IPS-11a (cell line): ENCODE data around the gene DSG1.
"Not testable (repeated sequence)": the region's sequence is repeated elsewhere in the genome, so short reads cannot be mapped to it uniquely, and the experiment has no call there.

Experiments used
- H3K4me3 ChIP-seq: one replicate; pipeline ENCODE4 v1.5.1; 2013; ENCODE audit warnings: low read depth, low read length, control low read depth

The DSG1 gene

GRCh38 chr18:31343454-31343853 lies 25.5 kb downstream of the DSG1 start:
- H3K4me3 ChIP-seq: no peak overlapping the region

DNA sequence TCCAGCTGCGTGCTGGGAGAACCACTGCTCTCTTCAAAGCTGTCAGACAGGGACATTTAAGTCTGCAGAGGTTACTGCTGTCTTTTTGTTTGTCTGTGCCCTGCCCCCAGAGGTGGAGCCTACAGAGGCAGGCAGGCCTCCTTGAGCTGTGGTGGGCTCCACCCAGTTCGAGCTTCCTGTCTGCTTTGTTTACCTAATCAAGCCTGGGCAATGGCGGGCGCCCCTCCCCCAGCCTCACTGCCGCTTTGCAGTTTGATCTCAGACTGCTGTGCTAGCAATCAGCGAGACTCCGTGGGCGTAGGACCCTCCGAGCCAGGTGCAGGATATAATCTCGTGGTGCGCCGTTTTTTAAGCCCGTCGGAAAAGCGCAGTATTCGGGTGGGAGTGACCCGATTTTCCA lies 35.4 kb downstream of the DSG1 start:
- not testable (repeated sequence) for H3K4me3 ChIP-seq

- no peak overlapping the region for H3K4me3 ChIP-seq
These were observed 37.0 kb downstream of the DSG1 start for GRCh38 chr18:31354990-31355389.

- H3K4me3 ChIP-seq: no peak overlapping the region
These were observed 38.1 kb downstream of the DSG1 start for GRCh38 chr18:31356025-31356424.

DNA sequence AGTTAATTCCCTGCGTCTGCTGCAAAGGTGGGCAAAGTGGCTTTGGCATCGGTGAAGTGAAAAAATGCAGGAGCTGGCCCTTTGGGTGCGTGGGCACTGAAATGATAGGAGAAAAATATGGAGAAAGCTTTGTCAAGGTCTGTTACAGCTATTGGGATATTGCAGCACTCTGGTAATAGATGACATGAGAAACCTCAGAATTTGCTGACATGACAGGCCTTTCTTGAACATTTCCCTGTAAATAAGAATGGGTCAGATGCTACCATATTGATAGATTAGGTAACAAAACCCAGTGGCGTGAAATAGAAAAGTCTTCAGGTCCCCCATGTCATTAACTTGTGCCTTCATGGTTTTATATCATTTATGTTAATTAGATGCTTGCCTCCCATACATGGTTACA lies 46.2 kb downstream of the DSG1 start:
- no peak overlapping the region for H3K4me3 ChIP-seq

GRCh38 chr18:31369478-31369877 lies 51.5 kb downstream of the DSG1 start:
- no peak overlapping the region for H3K4me3 ChIP-seq

DNA sequence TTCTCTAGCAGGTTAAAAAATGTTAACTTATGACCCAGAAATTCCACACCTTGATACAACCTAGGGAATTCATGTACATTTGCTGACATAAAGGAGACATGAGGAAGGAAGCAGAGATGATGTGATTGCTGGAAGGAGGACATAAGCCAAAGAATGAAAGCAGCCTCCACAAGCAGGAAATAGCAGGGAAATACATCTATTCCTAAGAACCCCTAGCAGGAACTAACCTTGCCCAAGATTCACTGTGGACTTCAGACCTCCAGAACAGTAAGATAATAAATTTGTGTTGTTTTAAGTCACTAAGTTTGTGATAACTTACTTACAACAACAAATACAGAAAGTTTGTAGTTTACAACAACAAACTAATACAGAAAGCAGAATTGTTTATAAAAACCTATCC lies 54.0 kb downstream of the DSG1 start:
- no peak overlapping the region for H3K4me3 ChIP-seq

DNA sequence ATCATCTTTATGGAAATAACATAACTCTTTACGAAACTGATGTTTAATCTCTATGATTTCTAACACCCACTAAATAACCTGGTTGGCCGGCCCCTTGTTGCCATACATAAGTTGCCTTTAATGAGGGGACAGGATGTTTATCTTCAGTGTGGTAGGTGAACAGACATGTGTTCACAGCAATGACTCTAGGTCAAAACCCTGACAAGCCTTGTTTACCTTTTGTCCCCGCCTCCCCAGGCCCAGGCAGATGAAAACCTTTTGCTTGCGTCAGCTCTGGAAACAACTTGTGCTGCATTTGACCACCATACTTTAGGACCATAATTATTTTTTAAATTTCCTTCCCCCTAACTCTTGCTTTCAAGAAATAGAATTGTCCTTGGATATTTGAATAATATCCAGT lies 55.7 kb downstream of the DSG1 start:
- H3K4me3 ChIP-seq: no peak overlapping the region

DNA sequence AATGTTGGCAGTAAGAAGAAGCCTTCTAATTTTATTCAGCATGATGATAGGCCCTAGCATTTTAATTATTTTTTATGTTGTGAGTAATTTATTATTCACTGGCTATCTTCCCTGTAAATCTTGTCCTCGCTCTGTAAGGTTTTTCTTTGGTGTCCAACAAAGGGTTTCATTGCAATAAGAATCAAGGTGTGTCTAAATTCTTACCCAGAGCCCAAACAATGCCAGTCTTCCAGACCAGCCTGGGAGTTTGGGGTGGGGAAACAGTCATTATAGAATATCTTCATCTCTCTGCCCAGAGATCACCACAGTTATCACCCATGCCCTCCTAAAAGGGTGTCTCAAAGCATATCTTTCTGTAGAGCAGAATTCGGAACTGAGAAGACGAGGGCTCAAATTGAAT lies 58.5 kb downstream of the DSG1 start, which contains the start of gene DSG4:
DSG4 (plus strand) TSS at position 301 of the 400 bp plus-strand sequence. CDS start 135 bp downstream, outside the sequence.
- no peak within 1 kb of the TSS for H3K4me3 ChIP-seq

- H3K4me3 ChIP-seq: no peak overlapping the region
These were observed 63.0 kb downstream of the DSG1 start for GRCh38 chr18:31380912-31381311.

DNA sequence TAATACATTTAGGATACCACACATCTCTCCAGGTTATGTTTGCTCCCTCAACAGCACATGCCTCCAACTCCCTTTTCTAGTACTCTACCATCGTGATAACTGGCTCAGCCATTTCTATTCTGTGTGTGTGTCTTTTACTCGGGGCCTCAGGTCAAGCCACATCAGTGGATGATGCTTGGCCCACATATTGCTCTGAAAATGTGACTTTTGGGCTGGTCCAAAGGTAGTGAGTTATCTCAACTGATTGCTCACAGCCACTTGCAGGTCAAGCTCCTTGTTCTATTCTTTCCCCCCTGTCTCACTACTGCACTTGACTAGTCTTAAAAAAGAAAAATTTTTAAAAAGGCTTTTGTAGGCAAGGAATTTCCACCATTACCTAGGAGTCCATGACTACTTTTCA lies 64.1 kb downstream of the DSG1 start:
- no peak overlapping the region for H3K4me3 ChIP-seq

DNA sequence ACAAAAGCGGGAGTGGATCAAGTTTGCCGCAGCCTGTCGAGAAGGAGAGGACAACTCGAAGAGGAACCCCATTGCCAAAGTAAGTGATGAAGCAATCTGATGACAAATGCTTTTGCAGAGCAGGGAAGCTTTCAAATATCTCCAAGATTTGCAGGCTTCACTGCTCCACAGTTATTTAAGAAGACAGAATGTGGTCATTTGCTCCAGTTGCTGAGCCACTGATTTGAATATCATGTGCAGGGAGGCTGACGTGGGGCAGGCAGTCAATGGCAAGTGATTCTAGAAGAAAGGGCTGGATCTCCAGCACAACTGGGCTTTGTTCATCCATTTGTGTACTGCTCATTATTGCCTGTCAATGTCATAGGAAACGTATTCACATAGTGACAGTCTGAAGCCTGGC lies 68.8 kb downstream of the DSG1 start:
- H3K4me3 ChIP-seq: no peak overlapping the region

GRCh38 chr18:31393286-31393685 lies 75.3 kb downstream of the DSG1 start:
- H3K4me3 ChIP-seq: no peak overlapping the region

- no peak overlapping the region for H3K4me3 ChIP-seq
These were observed 79.0 kb downstream of the DSG1 start for GRCh38 chr18:31396796-31397612.

GRCh38 chr18:31398191-31398590 lies 80.2 kb downstream of the DSG1 start:
- H3K4me3 ChIP-seq: no peak overlapping the region

- no peak overlapping the region for H3K4me3 ChIP-seq
These were observed 81.5 kb downstream of the DSG1 start for GRCh38 chr18:31399306-31400032.

DNA sequence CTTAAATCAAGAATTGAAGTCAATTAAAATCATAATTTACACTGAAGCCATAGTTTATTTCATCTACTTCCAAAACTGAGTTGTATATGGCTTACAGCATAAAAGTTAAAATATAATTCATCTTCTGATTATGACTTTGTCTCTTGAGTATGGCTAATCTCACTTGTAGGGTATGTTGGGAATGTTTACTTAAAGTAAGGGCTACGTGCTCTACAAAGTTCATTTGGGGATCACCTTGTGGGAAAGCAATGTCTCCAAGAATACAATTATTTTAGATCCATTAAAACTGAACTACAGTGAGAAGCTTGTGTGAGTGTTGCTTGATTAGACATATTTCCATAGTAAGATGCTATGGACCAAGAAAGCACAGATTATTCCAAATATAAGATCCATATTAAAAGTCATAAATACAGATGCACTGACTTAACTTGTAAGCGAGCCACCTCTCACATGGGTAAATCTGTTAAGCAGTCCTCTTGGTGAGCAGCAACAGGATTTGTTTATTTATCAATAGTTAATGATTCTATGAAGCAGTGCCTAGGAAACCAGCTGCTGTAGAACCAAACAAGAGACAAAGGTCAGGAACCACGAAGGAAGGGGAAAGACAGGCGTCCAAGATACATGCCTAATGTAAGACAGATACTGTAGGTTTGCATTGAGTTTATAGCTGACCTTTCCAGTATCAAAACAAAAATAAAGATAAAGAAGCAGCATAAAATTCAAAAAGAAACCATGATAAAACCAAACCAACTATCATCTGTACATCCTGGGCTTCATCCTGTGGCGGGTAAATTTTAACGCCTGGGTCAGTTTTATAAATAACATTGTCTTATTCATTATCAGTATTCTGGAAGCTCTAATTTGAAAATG lies 83.4 kb downstream of the DSG1 start:
- H3K4me3 ChIP-seq: no peak overlapping the region

DNA sequence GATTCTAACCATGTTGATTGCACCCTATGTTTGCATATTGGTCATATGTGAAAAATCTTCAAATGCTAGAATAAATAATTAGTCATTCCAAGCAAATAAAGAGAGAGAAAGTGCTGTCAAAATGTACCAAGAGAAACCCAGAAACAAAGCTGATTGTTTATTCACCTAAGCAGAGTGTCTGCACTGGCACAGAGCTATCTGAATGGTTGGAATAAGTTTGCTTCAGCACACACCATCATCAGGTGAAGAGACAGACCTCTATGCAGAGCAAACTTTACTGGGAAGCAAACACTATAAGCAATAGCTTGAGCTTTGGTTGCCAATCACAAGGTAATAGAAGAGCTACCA lies 84.0 kb downstream of the DSG1 start:
- H3K4me3 ChIP-seq: no peak overlapping the region

DNA sequence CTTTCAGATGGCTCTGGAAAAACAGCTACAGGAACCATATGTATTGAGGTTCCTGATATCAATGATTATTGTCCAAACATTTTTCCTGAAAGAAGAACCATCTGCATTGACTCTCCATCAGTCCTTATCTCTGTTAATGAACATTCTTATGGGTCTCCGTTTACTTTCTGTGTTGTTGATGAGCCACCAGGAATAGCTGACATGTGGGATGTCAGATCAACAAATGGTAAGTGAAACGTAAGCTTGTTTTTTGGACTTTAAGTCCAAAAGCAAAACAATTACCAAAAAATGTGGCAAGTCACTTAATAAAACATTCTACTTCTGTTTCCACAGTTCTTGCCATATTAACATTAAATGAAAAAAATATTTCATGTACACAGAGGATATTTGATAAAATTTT lies 85.4 kb downstream of the DSG1 start:
- H3K4me3 ChIP-seq: no peak overlapping the region
